ENCODE data around the gene VPS8. TPM values are rescaled to one million over a fixed set of nuclear protein-coding genes. Genes with fewer than 3 reads are reported as not detected.

Gene VPS8
- total RNA-seq, 1 donor from 2014 or later: 60.8 TPM

GRCh38 chr3:184807549-184807948, 4.4 kb upstream of the VPS8 start:
- intact Hi-C loops (cut with micrococcal nuclease): loop anchor here (10.0 kb wide), 1 partner anchor 367 kb away; no protein-coding TSS in a partner anchor

GRCh38 chr3:184808021-184808420, 3.9 kb upstream of the VPS8 start:
- intact Hi-C loops (cut with micrococcal nuclease): loop anchor here (10.0 kb wide), 1 partner anchor 367 kb away; no protein-coding TSS in a partner anchor

- intact Hi-C loops (cut with micrococcal nuclease): no loop called here
Measured at GRCh38 chr3:184810146-184810545, 1.8 kb upstream of the VPS8 start.

- intact Hi-C loops (cut with micrococcal nuclease): loop anchor here (1.0 kb wide), 1 partner anchor 250 kb away; the partner anchor contains the start of gene EPHB3
Measured at GRCh38 chr3:184811034-184811433, 932 bp upstream of the VPS8 start.

GRCh38 chr3:184811663-184811998, 335 bp upstream of the VPS8 start:
- intact Hi-C loops (cut with micrococcal nuclease): loop anchor here (1.0 kb wide), 1 partner anchor 250 kb away; the partner anchor contains the start of gene EPHB3

GRCh38 chr3:184812662-184813042, 686 bp downstream of the VPS8 start:
- intact Hi-C loops (cut with micrococcal nuclease): loop anchor here (1.0 kb wide), 4 partner anchors 100 to 774 kb away; partner anchors contain the start of genes AP2M1, MAGEF1 and SENP2

- intact Hi-C loops (cut with micrococcal nuclease): no loop called here
Measured at GRCh38 chr3:184813357-184813756, 1.4 kb downstream of the VPS8 start.

GRCh38 chr3:184814214-184814613, 2.2 kb downstream of the VPS8 start:
- intact Hi-C loops (cut with micrococcal nuclease): no loop called here

GRCh38 chr3:184815046-184815930, 3.3 kb downstream of the VPS8 start:
- intact Hi-C loops (cut with micrococcal nuclease): no loop called here

- intact Hi-C loops (cut with micrococcal nuclease): no loop called here
Measured at GRCh38 chr3:184816614-184817013, 4.6 kb downstream of the VPS8 start.

GRCh38 chr3:184820525-184820924, 8.6 kb downstream of the VPS8 start:
- intact Hi-C loops (cut with micrococcal nuclease): no loop called here

- intact Hi-C loops (cut with micrococcal nuclease): no loop called here
Measured at GRCh38 chr3:184821034-184821433, 9.1 kb downstream of the VPS8 start.

- intact Hi-C loops (cut with micrococcal nuclease): no loop called here
Measured at GRCh38 chr3:184822081-184822480, 10.1 kb downstream of the VPS8 start.

GRCh38 chr3:184822654-184823053, 10.7 kb downstream of the VPS8 start:
- intact Hi-C loops (cut with micrococcal nuclease): no loop called here

- intact Hi-C loops (cut with micrococcal nuclease): no loop called here
Measured at GRCh38 chr3:184823990-184824389, 12.0 kb downstream of the VPS8 start.

- intact Hi-C loops (cut with micrococcal nuclease): no loop called here
Measured at GRCh38 chr3:184825121-184825820, 13.3 kb downstream of the VPS8 start.

- intact Hi-C loops (cut with micrococcal nuclease): no loop called here
Measured at GRCh38 chr3:184827572-184827971, 15.6 kb downstream of the VPS8 start.

- intact Hi-C loops (cut with micrococcal nuclease): no loop called here
Measured at GRCh38 chr3:184832044-184832443, 20.1 kb downstream of the VPS8 start.

- intact Hi-C loops (cut with micrococcal nuclease): no loop called here
Measured at GRCh38 chr3:184832903-184833302, 20.9 kb downstream of the VPS8 start.

- intact Hi-C loops (cut with micrococcal nuclease): no loop called here
Measured at GRCh38 chr3:184836090-184836822, 24.3 kb downstream of the VPS8 start.

- intact Hi-C loops (cut with micrococcal nuclease): no loop called here
Measured at GRCh38 chr3:184842433-184842832, 30.5 kb downstream of the VPS8 start.

- intact Hi-C loops (cut with micrococcal nuclease): no loop called here
Measured at GRCh38 chr3:184845819-184846218, 33.9 kb downstream of the VPS8 start.
